ENCODE results near the gene RASAL1. TPM values are rescaled to one million over a fixed set of nuclear protein-coding genes. Genes with fewer than 3 reads are reported as not detected.

The RASAL1 gene
- total RNA-seq, 1 donor from 2014 or later: 0.26 TPM

DNA sequence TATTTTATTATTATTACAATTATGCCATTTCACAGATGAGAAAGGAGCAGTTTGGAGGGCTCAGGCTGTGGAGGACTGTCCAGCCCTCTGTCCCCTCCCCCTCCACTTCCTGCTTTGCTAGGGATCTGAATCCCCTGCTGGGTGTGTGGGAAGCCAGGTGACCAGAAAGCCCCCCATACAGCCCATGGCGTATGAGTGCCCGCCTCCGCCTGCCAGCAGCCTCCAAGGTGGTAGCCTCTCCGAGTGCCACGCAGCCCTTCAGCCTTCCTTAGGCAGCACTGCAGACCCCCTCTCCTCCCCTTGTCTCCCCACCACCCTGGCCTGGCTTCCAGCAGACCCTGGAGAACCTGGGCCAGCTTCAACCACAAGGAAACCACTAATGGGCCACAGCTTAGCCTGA is 66.4 kb downstream of the RASAL1 start:
- TF ChIP-seq, protein P1, sequence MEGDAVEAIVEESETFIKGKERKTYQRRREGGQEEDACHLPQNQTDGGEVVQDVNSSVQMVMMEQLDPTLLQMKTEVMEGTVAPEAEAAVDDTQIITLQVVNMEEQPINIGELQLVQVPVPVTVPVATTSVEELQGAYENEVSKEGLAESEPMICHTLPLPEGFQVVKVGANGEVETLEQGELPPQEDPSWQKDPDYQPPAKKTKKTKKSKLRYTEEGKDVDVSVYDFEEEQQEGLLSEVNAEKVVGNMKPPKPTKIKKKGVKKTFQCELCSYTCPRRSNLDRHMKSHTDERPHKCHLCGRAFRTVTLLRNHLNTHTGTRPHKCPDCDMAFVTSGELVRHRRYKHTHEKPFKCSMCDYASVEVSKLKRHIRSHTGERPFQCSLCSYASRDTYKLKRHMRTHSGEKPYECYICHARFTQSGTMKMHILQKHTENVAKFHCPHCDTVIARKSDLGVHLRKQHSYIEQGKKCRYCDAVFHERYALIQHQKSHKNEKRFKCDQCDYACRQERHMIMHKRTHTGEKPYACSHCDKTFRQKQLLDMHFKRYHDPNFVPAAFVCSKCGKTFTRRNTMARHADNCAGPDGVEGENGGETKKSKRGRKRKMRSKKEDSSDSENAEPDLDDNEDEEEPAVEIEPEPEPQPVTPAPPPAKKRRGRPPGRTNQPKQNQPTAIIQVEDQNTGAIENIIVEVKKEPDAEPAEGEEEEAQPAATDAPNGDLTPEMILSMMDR (IDR thresholded peaks at IDR 0.05; ENCODE audit: insufficient read depth, low read length, severe bottlenecking): no peak
- DNase-seq (ENCODE audit: low read depth) (no peak), FAIRE-seq (no peak)
- no peaks in the 10 kb centered on the region for H3K36me3 ChIP-seq (ENCODE audit: control insufficient read depth, insufficient read depth, low read length)
- H3K4me3 ChIP-seq (ENCODE audit: low read depth, low read length): no peak overlapping the region
- no peaks in the 10 kb centered on the region for H3K27me3 ChIP-seq (ENCODE audit: control insufficient read depth, insufficient read depth, low read length)

DNA sequence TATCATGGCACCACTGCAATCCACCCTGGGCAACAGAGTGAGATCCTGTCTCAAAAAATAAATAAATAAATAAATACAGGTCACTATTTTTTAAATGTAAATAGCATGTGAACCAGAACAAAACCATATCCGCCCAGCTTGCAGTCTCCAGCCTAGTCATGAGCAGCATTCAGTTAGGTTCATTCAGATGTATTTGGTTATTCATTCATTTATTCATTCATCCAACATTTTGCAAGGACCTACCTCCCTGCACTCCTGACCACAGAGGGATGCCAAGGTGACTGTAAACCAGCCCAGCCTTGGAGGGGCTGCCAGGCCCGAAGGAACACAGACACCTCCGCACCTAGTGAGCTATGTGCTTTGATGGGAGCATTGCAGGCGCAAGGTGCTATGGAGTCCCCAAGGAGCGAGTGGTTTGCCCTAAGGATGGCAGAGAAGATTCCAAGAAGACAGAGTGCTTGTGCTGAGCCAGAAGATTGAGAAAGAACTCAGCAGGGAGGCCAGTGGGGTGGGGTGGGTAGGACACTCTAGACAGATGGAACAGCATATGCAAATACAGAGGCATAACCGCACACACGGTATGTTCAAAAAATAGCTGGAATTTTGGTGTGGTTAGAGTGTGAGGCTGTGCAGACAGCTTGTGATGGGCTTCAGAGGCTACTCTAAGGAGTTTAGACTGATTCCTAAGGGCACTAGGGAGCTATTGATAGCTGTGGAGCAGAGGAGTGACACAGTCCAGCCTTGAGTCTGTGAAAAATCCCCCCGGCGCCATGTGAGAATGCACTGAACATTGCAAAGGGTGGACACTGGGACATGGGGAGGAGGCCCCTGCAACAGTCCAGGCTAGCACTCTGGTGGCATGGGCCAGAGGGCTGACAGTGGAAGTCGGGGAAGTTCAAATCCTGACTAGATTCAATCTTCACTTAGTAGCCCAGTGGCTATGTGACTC is 67.3 kb downstream of the RASAL1 start:
- no peak for DNase-seq (ENCODE audit: low read depth)
- H3K36me3 ChIP-seq (ENCODE audit: control insufficient read depth, insufficient read depth, low read length): no peaks in the 10 kb centered on the region
- TF ChIP-seq, protein P1 (IDR thresholded peaks at IDR 0.05; ENCODE audit: insufficient read depth, low read length, severe bottlenecking): no peak
- no peak overlapping the region for H3K4me3 ChIP-seq (ENCODE audit: low read depth, low read length)
- peak; percentile 23 for FAIRE-seq
- no peaks in the 10 kb centered on the region for H3K27me3 ChIP-seq (ENCODE audit: control insufficient read depth, insufficient read depth, low read length)

DNA sequence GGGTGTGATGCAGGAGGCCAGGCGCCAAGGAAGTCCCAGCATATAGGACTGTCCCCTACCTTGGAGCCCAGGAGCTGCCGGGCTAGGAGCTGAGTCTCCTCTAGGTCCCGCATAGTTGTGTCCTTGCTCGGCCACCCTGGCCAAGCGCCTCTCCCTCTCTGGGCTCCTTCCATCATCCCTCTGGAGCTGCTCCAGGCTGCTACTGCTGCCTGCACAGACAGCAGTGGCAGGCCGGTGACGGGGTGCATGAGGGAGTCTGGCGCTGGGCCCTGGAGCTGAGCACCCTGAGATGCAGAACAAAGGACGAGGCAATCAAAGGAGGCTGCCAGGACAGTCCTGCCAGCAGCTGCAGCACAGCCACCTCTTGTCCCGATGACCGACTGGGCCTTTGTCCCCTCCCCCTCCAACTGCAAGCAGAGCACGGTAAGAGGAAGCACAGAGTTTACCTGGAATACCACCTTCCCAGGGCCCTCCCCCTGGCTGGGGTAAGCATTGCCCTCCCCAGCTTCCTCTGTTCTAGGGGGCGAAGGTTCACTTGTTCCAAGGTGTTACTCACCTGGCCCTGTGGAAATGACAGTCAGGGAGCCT is 68.7 kb downstream of the RASAL1 start:
- TF ChIP-seq, protein P1 (IDR thresholded peaks at IDR 0.05; ENCODE audit: insufficient read depth, low read length, severe bottlenecking): no peak
- no peak for FAIRE-seq
- no peaks in the 10 kb centered on the region for H3K27me3 ChIP-seq (ENCODE audit: control insufficient read depth, insufficient read depth, low read length)

DNA sequence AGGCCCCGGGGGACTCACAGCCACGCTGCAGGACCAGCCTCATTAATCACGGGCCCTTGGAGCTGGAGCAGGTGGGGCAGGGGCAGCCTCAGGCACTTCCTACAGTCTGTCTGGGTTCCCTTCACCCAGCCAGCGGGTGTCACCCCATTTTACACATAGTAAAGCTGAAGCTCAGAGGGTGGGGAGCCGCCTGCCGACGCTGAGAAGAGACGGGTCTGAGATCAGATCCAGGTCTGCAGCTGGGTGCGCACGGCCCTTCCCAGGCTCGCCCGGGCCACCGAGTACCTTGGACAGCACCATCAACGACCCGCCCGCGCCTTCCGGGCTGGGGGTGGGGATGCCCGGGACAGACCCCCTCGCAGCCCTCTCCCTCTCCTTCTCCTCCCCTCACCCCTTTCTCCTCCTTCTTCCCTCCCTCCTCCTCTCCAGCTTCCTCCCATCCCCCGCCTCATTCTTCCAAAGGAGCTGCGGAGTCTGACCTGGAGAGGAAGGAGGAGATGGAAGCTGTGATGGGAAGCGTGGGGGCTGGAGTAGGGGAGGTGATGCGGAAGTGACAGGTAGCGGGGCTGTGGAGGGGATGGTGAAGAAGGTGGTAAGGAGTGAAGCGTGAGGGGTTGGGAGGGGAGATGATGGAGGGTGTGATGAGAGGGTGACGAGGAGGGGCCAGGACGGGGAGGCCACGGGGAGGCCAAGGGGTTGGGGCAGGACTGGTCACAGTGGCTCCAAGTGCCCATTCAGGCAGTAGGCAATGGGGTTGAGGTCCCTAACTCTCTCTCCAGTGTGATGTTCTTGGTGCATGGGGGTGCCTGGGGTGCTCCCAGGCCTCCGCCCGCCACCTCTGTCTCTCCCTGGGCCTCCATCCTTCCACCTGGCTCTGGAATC is 70.2 kb downstream of the RASAL1 start:
- Histone ChIP-seq H3K36me3 (ENCODE audit: control insufficient read depth, insufficient read depth, low read length) (no peaks in the 10 kb centered on the region), H3K4me3 (ENCODE audit: low read depth, low read length) (no peak overlapping the region), H3K27me3 (ENCODE audit: control insufficient read depth, insufficient read depth, low read length) (no peaks in the 10 kb centered on the region)
- no peak for FAIRE-seq
- TF ChIP-seq, protein P1 (IDR thresholded peaks at IDR 0.05; ENCODE audit: insufficient read depth, low read length, severe bottlenecking): no peak
- no peak for DNase-seq (ENCODE audit: low read depth)

More for the DNA sequence above, 68.7 kb downstream of the RASAL1 start:
- Histone ChIP-seq H3K4me3 (ENCODE audit: low read depth, low read length) (no peak overlapping the region), H3K36me3 (ENCODE audit: control insufficient read depth, insufficient read depth, low read length) (no peaks in the 10 kb centered on the region)
- no peak for DNase-seq (ENCODE audit: low read depth)

DNA sequence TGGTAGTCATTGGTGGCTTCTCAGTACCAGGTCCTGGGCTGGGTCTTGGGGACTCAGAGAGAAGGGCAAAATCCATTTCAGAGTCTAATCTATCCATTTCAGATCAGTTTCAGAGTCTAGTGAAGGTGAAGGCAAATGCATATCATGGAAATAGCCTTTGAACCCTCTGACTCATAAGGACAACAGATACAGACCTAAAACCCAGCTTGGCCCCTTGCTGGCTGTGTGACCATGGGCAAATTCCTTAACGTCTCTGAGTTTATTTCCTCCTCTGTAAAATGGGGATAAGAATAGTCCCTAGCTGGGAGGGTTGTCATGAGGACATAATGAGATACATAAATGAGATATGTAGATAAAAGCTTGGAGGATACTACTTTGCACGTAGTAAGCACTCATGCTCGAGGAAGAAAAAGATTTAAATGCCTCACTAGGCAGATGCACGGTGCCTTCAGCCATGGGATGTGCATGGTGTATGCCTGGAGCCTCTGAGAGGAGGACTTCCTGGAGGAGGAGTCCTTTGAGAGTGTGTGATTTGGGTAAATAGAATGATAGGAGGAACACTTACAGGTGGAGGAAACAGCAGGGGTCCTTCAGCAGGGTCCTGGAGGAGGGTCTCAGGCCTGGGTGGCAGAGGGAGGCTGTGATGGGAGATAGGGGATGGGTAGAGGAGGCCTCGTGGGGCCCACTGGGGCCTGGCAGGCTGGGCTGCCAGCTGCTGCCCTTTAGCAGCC is 71.0 kb downstream of the RASAL1 start:
- DNase-seq (ENCODE audit: low read depth) (no peak), FAIRE-seq (no peak)
- H3K36me3 ChIP-seq (ENCODE audit: control insufficient read depth, insufficient read depth, low read length): no peaks in the 10 kb centered on the region
- no peak overlapping the region for H3K4me3 ChIP-seq (ENCODE audit: low read depth, low read length)
- TF ChIP-seq, protein P1 (IDR thresholded peaks at IDR 0.05; ENCODE audit: insufficient read depth, low read length, severe bottlenecking): no peak
- H3K27me3 ChIP-seq (ENCODE audit: control insufficient read depth, insufficient read depth, low read length): no peaks in the 10 kb centered on the region

Data from bronchial epithelial cell (primary cell).